ENCODE results near the gene VMO1. TPM values are rescaled to one million over a fixed set of nuclear protein-coding genes. Genes with fewer than 3 reads are reported as not detected.

Gene VMO1
- total RNA-seq, 1 donor from 2014 or later = not detected

- ChIA-PET POLR2A (no interaction called here), CTCF (no interaction called here)
- no peak overlapping the region for H3K4me3 Mint-ChIP-seq
Measured at GRCh38 chr17:4766201-4766600, 20.0 kb downstream of the VMO1 start.

GRCh38 chr17:4764595-4764994 is 21.6 kb downstream of the VMO1 start:
- no peak for ATAC-seq (ENCODE audit: low read depth)
- intact Hi-C loops (cut with micrococcal nuclease) = no loop called here
- Mint-ChIP-seq H3K27ac (no peak overlapping the region), H3K36me3 (ENCODE audit: low read depth) (no peaks in the 10 kb centered on the region), H3K4me1 (peaks cover 5% of the 10 kb centered on the region), H3K9me3 (no peaks in the 10 kb centered on the region), H3K4me3 (no peak overlapping the region), H3K27me3 (peaks cover 8% of the 10 kb centered on the region)
- DNase-seq = no peak
- ChIA-PET CTCF (no interaction called here), POLR2A (interaction anchor here (1.0 kb wide), 1 partner anchor 209 kb away, joined by 3 read pairs; the partner anchor contains the start of gene MYBBP1A)
- TF ChIP-seq CTCF (IDR thresholded peaks at IDR 0.05) = no peak

More at GRCh38 chr17:4766201-4766600, 20.0 kb downstream of the VMO1 start:
- peaks cover 5% of the 10 kb centered on the region for H3K4me1 Mint-ChIP-seq
- DNase-seq (no peak), ATAC-seq (ENCODE audit: low read depth) (no peak)
- H3K27ac Mint-ChIP-seq = peak overlapping the region; percentile 35
- intact Hi-C loops (cut with micrococcal nuclease) = no loop called here
- no peaks in the 10 kb centered on the region for H3K36me3 Mint-ChIP-seq (ENCODE audit: low read depth)
- H3K9me3 Mint-ChIP-seq = no peaks in the 10 kb centered on the region
- TF ChIP-seq CTCF (IDR thresholded peaks at IDR 0.05) = no peak
- H3K27me3 Mint-ChIP-seq = peaks cover 6% of the 10 kb centered on the region

GRCh38 chr17:4759776-4760236 is 26.4 kb downstream of the VMO1 start:
- DNase-seq (no peak), ATAC-seq (ENCODE audit: low read depth) (no peak)
- H3K4me1 Mint-ChIP-seq = peaks cover 5% of the 10 kb centered on the region
- intact Hi-C loops (cut with micrococcal nuclease) = no loop called here
- no peak overlapping the region for H3K4me3 Mint-ChIP-seq
- no peaks in the 10 kb centered on the region for H3K36me3 Mint-ChIP-seq (ENCODE audit: low read depth)
- ChIA-PET POLR2A (no interaction called here), CTCF (no interaction called here)
- no peak overlapping the region for H3K27ac Mint-ChIP-seq
- no peaks in the 10 kb centered on the region for H3K9me3 Mint-ChIP-seq
- H3K27me3 Mint-ChIP-seq = peaks cover 10% of the 10 kb centered on the region
- no peak for TF ChIP-seq CTCF (IDR thresholded peaks at IDR 0.05)

GRCh38 chr17:4753392-4753791 is 32.8 kb downstream of the VMO1 start:
- Mint-ChIP-seq H3K4me1 (peaks cover 5% of the 10 kb centered on the region), H3K36me3 (ENCODE audit: low read depth) (no peaks in the 10 kb centered on the region), H3K27ac (no peak overlapping the region), H3K9me3 (no peaks in the 10 kb centered on the region), H3K4me3 (no peak overlapping the region), H3K27me3 (peaks cover 22% of the 10 kb centered on the region)
- POLR2A ChIA-PET = no interaction called here
- ATAC-seq (ENCODE audit: low read depth) (no peak), DNase-seq (no peak)
- intact Hi-C loops (cut with micrococcal nuclease) = no loop called here
- no peak for TF ChIP-seq CTCF (IDR thresholded peaks at IDR 0.05)
- CTCF ChIA-PET = no interaction called here

GRCh38 chr17:4751932-4752331 is 34.2 kb downstream of the VMO1 start:
- no peak for TF ChIP-seq CTCF (IDR thresholded peaks at IDR 0.05)
- no peak for ATAC-seq (ENCODE audit: low read depth)
- H3K4me3 Mint-ChIP-seq = no peak overlapping the region
- no peaks in the 10 kb centered on the region for H3K9me3 Mint-ChIP-seq
- DNase-seq = no peak
- H3K27ac Mint-ChIP-seq = no peak overlapping the region
- H3K27me3 Mint-ChIP-seq = peaks cover 19% of the 10 kb centered on the region
- CTCF ChIA-PET = no interaction called here
- H3K4me1 Mint-ChIP-seq = peaks cover 13% of the 10 kb centered on the region
- intact Hi-C loops (cut with micrococcal nuclease) = no loop called here
- POLR2A ChIA-PET = no interaction called here
- H3K36me3 Mint-ChIP-seq (ENCODE audit: low read depth) = no peaks in the 10 kb centered on the region
